Panc1 (cell line): Measurements from ENCODE around the gene PSORS1C1.

Experiments used
- CTCF ChIP-seq: fragments of 450-650 bp; IDR thresholded peaks from 2 replicates; pipeline ENCODE4 v1.5.1; 2017; ENCODE audit warnings: mild to moderate bottlenecking
- POLR2AphosphoS5 ChIP-seq: IDR thresholded peaks from 2 replicates; pipeline ENCODE4 v1.6.1; 2012; ENCODE audit warnings: mild to moderate bottlenecking, low read depth, low read length, moderate library complexity
- REST ChIP-seq, 2 experiments: IDR thresholded peaks; 2 replicates each; pipeline ENCODE4 v1.6.1; 2011 to 2012; ENCODE audit warnings: low read depth in 2 of 2, control low read depth in 1 of 2, low read length in 1 of 2, mild to moderate bottlenecking in 1 of 2, moderate library complexity in 1 of 2; ENCODE audit not compliant: insufficient read depth in 1 of 2
- SIN3A ChIP-seq: IDR thresholded peaks from 2 replicates; pipeline ENCODE4 v1.6.1; 2012; ENCODE audit warnings: low read depth, mild to moderate bottlenecking, low read length, moderate library complexity, borderline replicate concordance; ENCODE audit not compliant: insufficient read depth
- TCF7L2 ChIP-seq: IDR thresholded peaks from 2 replicates; pipeline ENCODE4 v1.6.1; 2011; ENCODE audit warnings: mild to moderate bottlenecking, low read depth, low read length, inconsistent platforms

GRCh38 chr6:31103136-31103535 is 11.5 kb upstream of the PSORS1C1 start:
- no peak for TF ChIP-seq CTCF
- TF ChIP-seq POLR2AphosphoS5, result no peak
- TF ChIP-seq SIN3A, result no peak
- no peak for TF ChIP-seq TCF7L2
- TF ChIP-seq REST (IDR thresholded peaks at IDR 0.05; ENCODE audit: insufficient read depth in 1 of 2, low read depth in 2 of 2, low read length in 1 of 2), result no peak
